HepG2 (cell line): ENCODE results near the gene OSCP1. TPM values are rescaled to one million over a fixed set of nuclear protein-coding genes. Genes with fewer than 3 reads are reported as not detected.
A peak's percentile ranks its signal among the peaks of the same experiment; 100 is the strongest.

Experiments
- ATF7 ChIP-seq, 2 experiments: fragments of 450-650 bp in 1 of 2; sonication (generic) in 1 of 2; formaldehyde crosslinking in 1 of 2; IDR thresholded peaks; 2 replicates each; pipeline versions ENCODE4 v1.4.0 to v1.6.1; 2016 to 2020; ENCODE audit warnings: antibody characterized with exemption in 1 of 2, mild to moderate bottlenecking in 1 of 2, missing genetic modification reagents in 1 of 2
- CREB1 ChIP-seq, 2 experiments: fragments of 450-650 bp in 1 of 2; IDR thresholded peaks; 2 replicates each; pipeline ENCODE4 v1.6.1; 2016 to 2017; ENCODE audit warnings: control low read depth in 1 of 2, mild to moderate bottlenecking in 1 of 2, missing compliant biosample characterization in 1 of 2, missing genetic modification characterization in 1 of 2
- HNF4A ChIP-seq: sonication (generic); formaldehyde crosslinking; IDR thresholded peaks from 2 replicates; pipeline ENCODE4 v1.4.0; 2020; ENCODE audit warnings: missing genetic modification reagents
- KAT7 ChIP-seq: IDR thresholded peaks from 2 replicates; pipeline ENCODE4 v1.6.1; 2018; ENCODE audit warnings: borderline replicate concordance, missing compliant biosample characterization
- KDM3A ChIP-seq: IDR thresholded peaks from 2 replicates; pipeline ENCODE4 v1.6.1; 2018; ENCODE audit warnings: low read depth, missing compliant biosample characterization
- KLF11 ChIP-seq: IDR thresholded peaks from 2 replicates; pipeline ENCODE4 v1.6.1; 2016; ENCODE audit warnings: missing compliant biosample characterization
- NFE2L2 ChIP-seq: fragments of 150-350 bp; IDR thresholded peaks from 2 replicates; pipeline ENCODE4 v1.6.1; 2014; ENCODE audit warnings: low read length
- RXRB ChIP-seq: IDR thresholded peaks from 2 replicates; pipeline ENCODE4 v1.6.1; 2016; ENCODE audit warnings: borderline replicate concordance, missing genetic modification reagents, missing compliant biosample characterization
- TSC22D2 ChIP-seq: sonication (generic); formaldehyde crosslinking; IDR thresholded peaks from 2 replicates; pipeline ENCODE4 v1.5.1; 2020; ENCODE audit warnings: missing genetic modification reagents, mild to moderate bottlenecking, borderline replicate concordance
- ZFP82 ChIP-seq: sonication (generic); formaldehyde crosslinking; IDR thresholded peaks from 2 replicates; pipeline ENCODE4 v1.5.1; 2020; ENCODE audit warnings: mild to moderate bottlenecking, missing genetic modification reagents, borderline replicate concordance
- ZNF615 ChIP-seq: sonication (generic); formaldehyde crosslinking; IDR thresholded peaks from 2 replicates; pipeline ENCODE4 v1.5.0; 2020; ENCODE audit warnings: mild to moderate bottlenecking, missing genetic modification reagents, borderline replicate concordance
- ZNF670 ChIP-seq: sonication (generic); formaldehyde crosslinking; IDR thresholded peaks from 2 replicates; pipeline ENCODE4 v1.8.0; 2022; ENCODE audit warnings: mild to moderate bottlenecking, missing genetic modification reagents, borderline replicate concordance
- ZNF672 ChIP-seq: sonication (generic); formaldehyde crosslinking; IDR thresholded peaks from 2 replicates; pipeline ENCODE4 v1.8.1; 2022; ENCODE audit warnings: missing genetic modification reagents
- polyA plus RNA-seq, 8 experiments: library from polyadenylated mRNA; depleted of rRNA in 3 of 8; stranded (reverse) in 7 of 8; unstranded in 1 of 8; fragments of >200 nt; fragmentation: Illumina TruSeq in 4 of 8; extraction: Trizol in 4 of 8; gene quantifications; 2 replicates each; pipeline versions ENCODE4 v1.2.1 to v1.2.3, GENCODE V29; 2011 to 2016; ENCODE audit warnings: low read depth in 4 of 8, missing spikeins in 1 of 8, mixed read lengths in 1 of 8; ENCODE audit not compliant: insufficient read depth in 1 of 8
- total RNA-seq, 5 experiments: library from RNA; depleted of rRNA; stranded (reverse); fragments of >200 nt; fragmentation: Illumina TruSeq; extraction: Trizol; gene quantifications; 2 replicates each; pipeline ENCODE4 v1.2.3, GENCODE V29; 2016; ENCODE audit warnings: low read depth in 1 of 5
- TF ChIP-seq, protein P1 (sequence below): IDR thresholded peaks from 2 replicates; pipeline ENCODE4 v1.6.1; 2016; ENCODE audit warnings: missing biosample characterization, missing genetic modification reagents, low read depth
- TF ChIP-seq, protein P2 (sequence below): IDR thresholded peaks from 2 replicates; pipeline ENCODE4 v1.6.1; 2016; ENCODE audit warnings: mild to moderate bottlenecking, missing biosample characterization, missing genetic modification reagents
- TF ChIP-seq, protein P3 (sequence below): sonication (generic); formaldehyde crosslinking; IDR thresholded peaks from 2 replicates; pipeline ENCODE4 v1.5.0; 2020; ENCODE audit warnings: mild to moderate bottlenecking, missing genetic modification reagents, borderline replicate concordance

The OSCP1 gene
- total and polyA plus RNA-seq, 2 of the 13 experiments (the other 11 are each of a cell fraction or from before 2014, with no cell fraction given): 0.60 to 0.84 TPM

DNA sequence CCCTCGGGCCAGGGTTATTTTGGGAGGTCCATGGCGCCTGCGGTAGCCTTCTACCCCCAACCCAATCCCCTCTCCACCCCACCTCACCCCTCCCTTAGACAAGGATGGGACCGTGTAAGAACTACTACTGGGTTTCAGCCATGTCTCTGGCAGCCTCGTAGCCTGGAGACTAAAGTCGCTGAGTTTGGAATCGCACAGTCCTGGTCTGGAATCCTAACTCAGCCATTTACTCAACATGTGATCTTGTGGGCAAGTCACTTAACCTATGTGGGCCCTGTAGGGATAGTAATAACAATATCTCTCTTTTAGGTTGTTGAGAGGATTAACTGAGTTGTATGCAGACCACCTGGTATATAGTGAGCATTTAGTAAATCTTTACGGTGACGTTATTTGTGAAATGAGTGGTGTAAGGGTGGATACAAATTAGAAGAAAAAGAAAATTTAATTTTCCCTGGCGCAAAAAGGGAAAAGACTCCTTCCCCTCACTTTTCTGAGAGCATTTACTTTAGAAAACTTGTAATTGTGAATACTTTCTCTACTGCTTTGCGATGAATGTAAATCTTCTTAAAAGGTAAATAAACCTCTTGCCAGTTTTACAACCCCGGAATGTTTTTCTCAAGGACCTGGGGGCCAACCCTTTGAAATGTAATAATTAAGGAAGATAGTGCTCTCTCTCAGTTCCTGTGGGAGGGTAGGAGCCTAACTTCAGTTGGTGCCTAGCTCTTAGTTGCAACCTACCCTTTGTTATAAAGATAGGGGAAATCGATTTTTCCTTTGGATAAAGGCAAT is 14.5 kb upstream of the OSCP1 start (continued):
- TF ChIP-seq, protein P1, sequence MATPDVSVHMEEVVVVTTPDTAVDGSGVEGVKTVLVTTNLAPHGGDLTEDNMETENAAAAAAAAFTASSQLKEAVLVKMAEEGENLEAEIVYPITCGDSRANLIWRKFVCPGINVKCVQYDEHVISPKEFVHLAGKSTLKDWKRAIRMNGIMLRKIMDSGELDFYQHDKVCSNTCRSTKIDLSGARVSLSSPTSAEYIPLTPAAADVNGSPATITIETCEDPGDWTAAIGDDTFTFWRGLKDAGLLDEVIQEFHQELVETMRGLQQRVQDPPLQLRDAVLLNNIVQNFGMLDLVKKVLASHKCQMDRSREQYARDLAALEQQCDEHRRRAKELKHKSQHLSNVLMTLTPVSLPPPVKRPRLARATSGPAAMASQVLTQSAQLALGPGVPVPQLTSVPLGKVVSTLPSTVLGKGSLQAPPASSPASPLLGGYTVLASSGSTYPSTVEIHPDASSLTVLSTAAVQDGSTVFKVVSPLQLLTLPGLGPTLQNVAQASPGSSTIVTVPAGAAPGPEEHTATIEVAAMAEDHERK (CRISPR knock-in tag): no peak
- TF ChIP-seq KAT7: 0 out of 2 replicates have a peak, but pooled peaks have one; percentile 3
- TF ChIP-seq NFE2L2: no peak
- TF ChIP-seq, protein P2, sequence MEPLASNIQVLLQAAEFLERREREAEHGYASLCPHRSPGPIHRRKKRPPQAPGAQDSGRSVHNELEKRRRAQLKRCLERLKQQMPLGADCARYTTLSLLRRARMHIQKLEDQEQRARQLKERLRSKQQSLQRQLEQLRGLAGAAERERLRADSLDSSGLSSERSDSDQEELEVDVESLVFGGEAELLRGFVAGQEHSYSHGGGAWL (CRISPR knock-in tag): no peak
- TF ChIP-seq ZNF615 (CRISPR knock-in tag): no peak
- TF ChIP-seq KDM3A (CRISPR knock-in tag): no peak
- no peak for TF ChIP-seq ATF7 (IDR thresholded peaks at IDR 0.05)
- no peak for TF ChIP-seq ATF7 (CRISPR knock-in tag; IDR thresholded peaks at IDR 0.05)
- TF ChIP-seq ZFP82 (CRISPR knock-in tag): no peak; the same call in 1 of the 2 replicates
- TF ChIP-seq RXRB: no peak
- TF ChIP-seq ZNF672 (CRISPR knock-in tag): no peak
- TF ChIP-seq HNF4A (CRISPR knock-in tag): no peak
- TF ChIP-seq KLF11 (CRISPR knock-in tag): no peak
- TF ChIP-seq CREB1 (IDR thresholded peaks at IDR 0.05): no peak
- peak; percentile 38; the same call in 1 of the 2 replicates for TF ChIP-seq CREB1 (CRISPR knock-in tag; IDR thresholded peaks at IDR 0.05)
- TF ChIP-seq, protein P3, sequence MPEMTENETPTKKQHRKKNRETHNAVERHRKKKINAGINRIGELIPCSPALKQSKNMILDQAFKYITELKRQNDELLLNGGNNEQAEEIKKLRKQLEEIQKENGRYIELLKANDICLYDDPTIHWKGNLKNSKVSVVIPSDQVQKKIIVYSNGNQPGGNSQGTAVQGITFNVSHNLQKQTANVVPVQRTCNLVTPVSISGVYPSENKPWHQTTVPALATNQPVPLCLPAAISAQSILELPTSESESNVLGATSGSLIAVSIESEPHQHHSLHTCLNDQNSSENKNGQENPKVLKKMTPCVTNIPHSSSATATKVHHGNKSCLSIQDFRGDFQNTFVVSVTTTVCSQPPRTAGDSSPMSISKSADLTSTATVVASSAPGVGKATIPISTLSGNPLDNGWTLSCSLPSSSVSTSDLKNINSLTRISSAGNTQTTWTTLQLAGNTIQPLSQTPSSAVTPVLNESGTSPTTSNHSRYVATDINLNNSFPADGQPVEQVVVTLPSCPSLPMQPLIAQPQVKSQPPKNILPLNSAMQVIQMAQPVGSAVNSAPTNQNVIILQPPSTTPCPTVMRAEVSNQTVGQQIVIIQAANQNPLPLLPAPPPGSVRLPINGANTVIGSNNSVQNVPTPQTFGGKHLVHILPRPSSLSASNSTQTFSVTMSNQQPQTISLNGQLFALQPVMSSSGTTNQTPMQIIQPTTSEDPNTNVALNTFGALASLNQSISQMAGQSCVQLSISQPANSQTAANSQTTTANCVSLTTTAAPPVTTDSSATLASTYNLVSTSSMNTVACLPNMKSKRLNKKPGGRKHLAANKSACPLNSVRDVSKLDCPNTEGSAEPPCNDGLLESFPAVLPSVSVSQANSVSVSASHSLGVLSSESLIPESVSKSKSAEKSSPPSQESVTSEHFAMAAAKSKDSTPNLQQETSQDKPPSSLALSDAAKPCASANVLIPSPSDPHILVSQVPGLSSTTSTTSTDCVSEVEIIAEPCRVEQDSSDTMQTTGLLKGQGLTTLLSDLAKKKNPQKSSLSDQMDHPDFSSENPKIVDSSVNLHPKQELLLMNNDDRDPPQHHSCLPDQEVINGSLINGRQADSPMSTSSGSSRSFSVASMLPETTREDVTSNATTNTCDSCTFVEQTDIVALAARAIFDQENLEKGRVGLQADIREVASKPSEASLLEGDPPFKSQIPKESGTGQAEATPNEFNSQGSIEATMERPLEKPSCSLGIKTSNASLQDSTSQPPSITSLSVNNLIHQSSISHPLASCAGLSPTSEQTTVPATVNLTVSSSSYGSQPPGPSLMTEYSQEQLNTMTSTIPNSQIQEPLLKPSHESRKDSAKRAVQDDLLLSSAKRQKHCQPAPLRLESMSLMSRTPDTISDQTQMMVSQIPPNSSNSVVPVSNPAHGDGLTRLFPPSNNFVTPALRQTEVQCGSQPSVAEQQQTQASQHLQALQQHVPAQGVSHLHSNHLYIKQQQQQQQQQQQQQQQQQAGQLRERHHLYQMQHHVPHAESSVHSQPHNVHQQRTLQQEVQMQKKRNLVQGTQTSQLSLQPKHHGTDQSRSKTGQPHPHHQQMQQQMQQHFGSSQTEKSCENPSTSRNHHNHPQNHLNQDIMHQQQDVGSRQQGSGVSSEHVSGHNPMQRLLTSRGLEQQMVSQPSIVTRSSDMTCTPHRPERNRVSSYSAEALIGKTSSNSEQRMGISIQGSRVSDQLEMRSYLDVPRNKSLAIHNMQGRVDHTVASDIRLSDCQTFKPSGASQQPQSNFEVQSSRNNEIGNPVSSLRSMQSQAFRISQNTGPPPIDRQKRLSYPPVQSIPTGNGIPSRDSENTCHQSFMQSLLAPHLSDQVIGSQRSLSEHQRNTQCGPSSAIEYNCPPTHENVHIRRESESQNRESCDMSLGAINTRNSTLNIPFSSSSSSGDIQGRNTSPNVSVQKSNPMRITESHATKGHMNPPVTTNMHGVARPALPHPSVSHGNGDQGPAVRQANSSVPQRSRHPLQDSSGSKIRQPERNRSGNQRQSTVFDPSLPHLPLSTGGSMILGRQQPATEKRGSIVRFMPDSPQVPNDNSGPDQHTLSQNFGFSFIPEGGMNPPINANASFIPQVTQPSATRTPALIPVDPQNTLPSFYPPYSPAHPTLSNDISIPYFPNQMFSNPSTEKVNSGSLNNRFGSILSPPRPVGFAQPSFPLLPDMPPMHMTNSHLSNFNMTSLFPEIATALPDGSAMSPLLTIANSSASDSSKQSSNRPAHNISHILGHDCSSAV (CRISPR knock-in tag): no peak
- TF ChIP-seq TSC22D2 (CRISPR knock-in tag): no peak
- TF ChIP-seq ZNF670 (CRISPR knock-in tag): 0 out of 2 replicates have a peak, but pooled peaks have one; percentile 13
